ENCODE results near the gene INHBB.
"Not testable (repeated sequence)": the region's sequence is repeated elsewhere in the genome, so short reads cannot be mapped to it uniquely, and the experiment has no call there.

Gene INHBB

DNA sequence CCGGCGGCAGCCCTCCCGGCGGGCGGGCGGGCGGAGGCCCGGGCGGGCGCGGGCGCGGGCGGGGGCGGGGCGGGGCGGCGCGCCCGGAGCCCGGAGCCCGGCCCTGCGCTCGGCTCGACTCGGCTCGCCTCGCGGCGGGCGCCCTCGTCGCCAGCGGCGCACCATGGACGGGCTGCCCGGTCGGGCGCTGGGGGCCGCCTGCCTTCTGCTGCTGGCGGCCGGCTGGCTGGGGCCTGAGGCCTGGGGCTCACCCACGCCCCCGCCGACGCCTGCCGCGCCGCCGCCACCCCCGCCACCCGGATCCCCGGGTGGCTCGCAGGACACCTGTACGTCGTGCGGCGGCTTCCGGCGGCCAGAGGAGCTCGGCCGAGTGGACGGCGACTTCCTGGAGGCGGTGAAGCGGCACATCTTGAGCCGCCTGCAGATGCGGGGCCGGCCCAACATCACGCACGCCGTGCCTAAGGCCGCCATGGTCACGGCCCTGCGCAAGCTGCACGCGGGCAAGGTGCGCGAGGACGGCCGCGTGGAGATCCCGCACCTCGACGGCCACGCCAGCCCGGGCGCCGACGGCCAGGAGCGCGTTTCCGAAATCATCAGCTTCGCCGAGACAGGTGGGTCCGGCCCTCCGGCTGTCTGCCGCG, at the start of gene INHBB:
Gene INHBB, plus strand, starts transcription at position 111 of the 641 bp plus-strand sequence. Its CDS starts 53 bp downstream, at position 164.
- peak in 1 of 6 experiments; percentile 22 for DNase-seq

DNA sequence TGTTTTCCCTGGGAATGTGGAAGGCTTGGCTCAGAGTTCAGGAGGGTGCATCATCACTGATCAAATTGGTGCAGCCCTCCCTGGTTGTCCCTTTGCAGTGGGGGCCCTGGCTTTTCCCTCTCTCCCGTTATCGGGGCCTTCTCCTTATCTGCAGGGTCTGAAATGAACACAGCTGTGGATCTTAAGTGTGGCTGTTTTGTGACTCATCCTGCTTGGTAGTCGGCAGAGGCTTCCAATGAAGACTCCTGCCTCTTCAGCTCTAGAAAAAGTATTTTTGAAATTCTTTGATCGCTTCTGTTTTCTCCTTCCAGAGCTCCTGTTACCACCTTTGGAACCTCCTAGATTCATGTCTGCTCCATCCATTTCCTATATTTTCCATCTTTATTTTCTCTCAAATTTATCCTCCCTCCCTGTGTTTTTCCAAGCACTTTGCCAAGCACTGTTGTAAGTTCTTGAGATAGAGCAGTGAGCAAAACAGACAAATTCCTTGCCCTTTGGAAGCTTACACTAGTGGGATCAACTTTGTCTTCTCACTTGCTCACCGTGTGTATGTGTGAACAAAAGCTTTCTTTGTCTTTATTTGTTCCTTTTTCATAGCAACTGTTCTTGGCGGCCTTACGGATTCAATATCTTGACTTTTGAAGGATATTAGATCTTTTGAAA, 47.6 kb upstream of the INHBB start:
- no peak for DNase-seq

DNA sequence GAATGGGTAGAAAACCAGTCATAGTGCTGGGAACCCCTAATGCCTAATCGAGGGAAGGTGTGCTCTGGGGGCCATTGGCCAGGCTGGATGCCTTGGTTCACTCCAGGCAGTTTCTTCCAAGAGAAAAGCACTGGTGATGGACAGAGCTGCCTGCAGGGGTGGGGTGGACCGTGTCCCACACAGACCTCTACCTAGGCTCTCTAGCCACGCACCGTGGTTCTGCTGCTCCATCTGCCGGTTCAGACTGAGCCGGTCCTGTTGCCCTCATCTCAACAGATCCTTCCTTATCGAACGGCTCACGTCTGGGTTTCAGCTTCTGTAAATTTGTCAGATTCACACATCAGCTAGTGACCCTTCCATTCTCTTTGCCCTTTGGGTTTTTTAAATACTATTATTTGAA, 46.9 kb upstream of the INHBB start:
- no peak for DNase-seq

DNA sequence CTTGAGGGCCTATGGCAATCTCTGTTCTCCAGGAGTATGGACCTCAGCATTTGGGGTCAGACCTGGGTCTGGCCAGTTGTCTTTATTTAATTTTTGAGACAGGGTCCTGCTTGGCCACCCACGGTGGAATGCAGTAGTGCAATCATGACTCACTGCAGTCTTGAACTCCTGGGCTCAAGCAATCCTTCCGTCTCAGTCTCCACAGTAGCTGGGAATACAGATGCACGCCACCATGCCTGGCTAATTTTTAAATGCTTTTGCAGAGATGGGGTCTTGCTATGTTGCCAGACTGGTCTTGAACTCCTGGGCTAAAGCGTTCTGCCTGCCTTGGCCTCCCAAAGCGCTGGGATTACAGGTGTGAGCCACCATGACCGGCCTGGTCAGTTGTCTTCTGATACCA, 46.4 kb upstream of the INHBB start:
- DNase-seq = no peak

DNA sequence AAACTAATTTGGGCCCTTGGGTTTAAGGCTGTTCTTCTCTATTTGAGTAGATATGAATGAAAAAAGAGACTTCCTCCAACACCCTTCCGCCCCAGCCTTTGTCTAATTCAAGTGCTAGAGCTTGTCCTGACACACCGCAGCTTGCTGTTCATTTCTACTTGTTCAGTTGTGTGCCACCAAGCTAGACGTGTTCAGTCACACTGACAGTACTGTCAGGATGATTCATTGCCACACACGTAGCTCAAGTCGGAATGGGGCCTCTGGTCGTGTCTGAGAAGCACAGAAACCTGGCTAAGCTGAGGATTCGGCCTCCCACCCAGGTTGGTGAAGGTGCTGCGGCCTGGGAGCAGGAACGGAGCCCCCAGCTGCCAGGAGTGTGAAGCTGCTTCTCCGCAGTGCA, 45.6 kb upstream of the INHBB start:
- DNase-seq = no peak

DNA sequence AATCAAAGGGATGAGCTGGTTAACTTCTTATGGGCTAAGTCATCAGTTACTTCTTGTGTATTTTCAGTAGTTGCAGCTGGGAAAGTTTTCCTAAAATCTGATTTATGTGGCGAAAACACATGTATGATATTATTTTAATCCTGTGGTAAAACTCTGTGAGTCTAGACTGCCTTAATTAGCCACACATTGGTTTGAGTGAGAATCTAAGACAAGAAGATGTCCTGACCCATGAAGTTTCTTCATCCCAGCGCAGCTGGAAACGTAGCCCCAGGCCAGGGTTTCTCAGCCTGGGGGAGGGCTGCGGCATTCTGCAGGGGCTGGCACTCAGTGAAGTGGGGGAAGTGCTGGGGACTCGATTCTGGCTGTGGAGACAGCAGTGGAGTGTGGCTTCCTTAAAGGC, 44.7 kb upstream of the INHBB start:
- DNase-seq = no peak

DNA sequence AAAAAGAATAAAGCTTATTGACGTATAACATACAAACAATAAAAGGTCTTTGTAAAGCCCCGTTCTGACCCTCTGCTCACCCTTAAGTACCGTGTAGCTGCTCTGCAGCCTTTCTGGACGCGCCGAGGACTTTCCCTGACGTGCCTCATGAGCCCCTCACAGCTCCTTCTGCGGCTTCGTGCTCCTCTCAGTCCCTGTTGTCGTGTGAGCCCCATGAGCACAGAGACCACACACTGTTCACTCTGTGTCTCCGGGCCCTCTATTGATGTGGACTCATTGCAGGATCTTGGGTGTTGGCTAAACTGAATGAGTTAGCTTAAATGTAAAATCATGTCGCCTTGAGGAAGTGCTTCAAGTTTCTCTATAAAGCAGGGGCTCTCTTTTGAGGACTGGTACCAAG, 43.6 kb upstream of the INHBB start:
- DNase-seq = no peak

DNA sequence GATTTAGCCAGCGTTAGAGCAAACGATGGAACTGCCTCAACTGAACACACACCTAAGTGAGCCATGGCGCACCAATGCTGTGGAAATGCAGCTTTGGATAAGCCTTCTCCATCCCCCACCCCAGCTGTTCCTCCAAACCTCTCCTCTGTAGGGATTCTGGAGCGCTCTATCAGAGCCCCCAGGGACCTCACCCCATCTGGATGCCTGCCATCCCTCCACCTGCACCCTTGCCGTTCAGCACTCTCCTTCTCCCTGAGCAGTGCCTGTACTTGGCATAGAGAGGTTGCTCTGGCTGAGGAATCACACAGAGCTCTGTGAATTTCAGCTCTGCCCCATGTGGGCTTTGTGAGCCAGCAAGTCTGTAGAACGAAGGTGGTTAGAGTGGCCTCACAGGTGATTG, 42.8 kb upstream of the INHBB start:
- DNase-seq = no peak

DNA sequence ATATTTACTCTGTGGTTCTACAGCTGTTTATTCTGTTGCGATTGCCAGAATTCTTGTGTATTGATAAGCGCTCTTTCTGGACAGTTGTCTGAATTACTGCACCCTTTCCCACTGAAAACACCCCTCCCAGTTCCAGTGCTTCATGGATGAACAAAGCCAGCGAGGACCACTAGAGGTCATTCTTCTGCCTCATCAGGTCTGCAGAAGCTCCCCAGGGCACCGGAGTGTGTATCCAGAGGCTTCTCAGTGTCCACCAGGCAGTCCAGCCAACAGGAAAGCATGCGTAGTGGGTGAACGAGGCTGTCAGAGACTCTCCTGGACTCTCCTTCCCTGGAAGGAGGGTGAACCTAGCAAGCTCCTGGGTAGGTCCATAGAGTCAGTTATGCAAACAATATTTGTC, 40.6 kb upstream of the INHBB start:
- DNase-seq = no peak

DNA sequence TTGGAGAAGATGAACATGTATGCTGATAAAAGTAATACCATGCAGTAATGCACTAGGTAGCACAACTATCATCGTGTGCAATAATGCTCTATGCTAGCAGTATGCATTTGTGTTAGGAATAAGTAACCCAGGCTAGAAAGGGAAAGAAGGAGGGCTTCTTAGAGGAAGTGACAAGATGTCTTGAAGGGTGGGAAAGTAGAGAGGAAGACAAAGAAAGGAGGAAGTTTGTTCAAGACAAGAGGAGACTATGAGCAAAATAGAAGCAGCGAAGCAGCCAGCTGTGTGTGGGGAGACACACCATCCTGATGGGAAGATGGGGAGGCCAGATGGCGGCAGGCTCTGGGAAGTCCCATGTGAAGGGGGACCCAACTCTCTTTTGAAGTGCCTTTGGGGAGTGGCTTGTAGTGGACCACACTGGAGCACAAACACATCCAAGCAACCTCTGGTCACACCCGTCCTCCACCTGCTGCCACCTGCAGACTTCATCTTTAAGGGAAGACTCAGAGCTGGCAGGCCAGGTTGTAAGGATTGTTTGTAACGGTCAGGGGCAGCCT, 39.9 kb upstream of the INHBB start:
- no peak for DNase-seq

DNA sequence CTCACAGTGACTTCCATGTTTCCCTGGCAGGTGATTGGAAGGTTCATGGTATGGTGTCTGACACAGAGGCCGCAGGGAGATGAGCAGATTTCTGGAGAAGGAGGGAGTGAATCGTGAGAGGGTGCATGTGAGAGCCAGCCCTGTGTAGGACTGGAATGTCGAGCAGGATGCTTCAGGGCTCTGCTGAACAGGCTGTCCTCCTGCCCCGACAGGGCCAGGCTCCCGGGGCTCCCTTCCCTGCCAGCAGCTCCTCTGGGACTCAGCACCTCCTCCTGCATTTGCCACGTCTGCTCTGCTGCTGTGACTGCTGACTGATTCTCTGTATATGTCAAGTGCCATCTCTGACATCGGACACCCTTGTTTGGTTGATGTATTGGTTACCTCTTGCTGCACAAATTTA, 38.5 kb upstream of the INHBB start:
- no peak for DNase-seq

DNA sequence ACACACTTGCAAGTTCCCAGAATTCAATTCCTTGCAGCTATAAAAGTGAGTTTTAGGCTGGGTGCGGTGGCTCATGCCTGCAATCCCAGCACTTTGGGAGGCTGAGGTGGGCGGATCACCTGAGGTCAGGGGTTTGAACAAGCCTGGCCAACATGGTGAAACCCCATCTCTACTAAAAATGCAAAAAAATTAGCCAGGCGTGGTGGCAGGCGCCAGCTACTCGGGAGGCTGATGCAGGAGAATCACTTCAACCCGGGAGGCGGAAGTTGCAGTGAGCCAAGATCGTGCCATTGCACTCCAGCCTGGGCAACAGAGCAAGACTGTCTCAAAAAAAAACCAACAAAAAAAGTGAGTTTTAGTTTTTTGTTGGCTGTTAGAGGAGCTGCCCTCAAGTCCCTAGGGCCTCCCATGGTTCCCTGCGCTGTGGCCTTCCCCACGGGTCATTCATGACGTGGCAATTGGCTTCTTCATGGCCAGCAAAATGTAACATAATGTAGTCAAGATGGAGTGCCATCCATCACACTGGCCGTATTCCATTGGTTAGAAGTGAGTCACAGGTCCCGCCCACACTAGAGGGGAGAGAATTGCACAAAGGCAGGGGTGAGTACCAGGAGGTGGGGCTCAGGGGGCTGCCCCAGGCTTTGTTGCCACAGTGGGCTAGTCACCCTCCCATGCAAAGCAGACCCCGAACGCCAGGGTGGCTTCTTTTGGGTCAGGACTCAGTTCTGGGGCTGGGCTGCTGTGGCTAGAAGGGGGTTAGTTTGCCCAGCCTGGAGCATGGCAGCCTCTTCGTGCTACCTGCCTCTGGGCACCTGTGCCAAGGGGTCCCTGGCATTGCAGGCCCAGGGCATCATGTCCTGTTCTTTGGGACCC, 37.7 kb upstream of the INHBB start:
- DNase-seq = no peak

DNA sequence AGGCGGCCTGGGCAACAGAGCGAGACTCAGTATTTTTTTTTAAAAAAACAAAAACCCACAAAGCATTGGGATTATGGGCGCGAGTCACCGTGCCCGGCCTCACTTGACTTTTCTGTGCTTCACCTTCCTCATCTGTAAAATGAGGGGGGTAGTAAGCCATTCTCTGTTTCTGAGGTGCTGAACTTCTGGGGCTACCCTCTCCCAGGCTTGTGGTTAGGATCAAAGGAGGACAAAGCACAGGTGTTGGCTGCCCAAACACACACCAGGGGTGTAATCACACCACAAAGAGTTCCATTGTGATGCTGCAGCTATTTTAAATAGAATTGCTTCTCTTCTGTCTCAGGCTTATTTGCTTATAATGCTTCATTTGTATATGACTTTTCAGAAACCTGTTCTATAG, 35.8 kb upstream of the INHBB start:
- no peak for DNase-seq

DNA sequence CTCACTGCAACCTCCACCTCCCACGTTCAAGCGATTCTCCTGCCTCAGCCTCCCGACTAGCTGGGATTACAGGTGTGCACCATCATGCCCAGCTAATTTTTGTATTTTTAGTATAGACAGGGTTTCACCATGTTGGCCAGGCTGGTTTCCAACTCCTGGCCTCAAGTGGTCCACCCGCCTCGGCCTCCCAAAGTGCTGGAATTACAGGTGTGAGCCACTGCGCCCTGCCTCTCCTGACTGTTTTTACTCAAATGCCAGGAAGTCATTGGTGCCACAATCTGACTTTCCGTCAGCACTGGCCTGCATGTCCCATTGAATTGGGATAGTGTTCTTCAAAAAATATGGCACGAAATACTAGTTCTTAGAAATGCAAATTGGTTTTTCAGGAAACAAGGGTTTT, 35.1 kb upstream of the INHBB start:
- DNase-seq = not testable (repeated sequence)

DNA sequence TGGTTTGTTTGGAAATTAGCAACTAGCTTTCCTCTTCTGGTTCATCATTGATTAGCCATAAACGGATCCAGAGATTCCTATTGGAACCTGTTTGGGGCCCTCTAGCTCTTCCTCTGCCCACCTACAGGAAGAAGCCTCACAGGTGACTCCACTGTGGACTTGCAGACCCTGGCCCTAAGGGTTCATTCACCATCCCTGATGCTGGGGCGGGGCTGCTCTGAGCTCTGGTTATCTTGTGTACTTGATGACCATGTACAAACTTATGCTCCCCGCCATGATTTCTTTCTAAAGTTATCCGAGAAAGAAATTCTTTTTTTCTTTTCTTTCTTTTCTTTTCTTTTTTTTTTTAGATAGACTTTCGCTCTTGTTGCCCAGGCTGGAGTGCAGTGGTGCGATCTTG, 33.9 kb upstream of the INHBB start:
- no peak for DNase-seq

DNA sequence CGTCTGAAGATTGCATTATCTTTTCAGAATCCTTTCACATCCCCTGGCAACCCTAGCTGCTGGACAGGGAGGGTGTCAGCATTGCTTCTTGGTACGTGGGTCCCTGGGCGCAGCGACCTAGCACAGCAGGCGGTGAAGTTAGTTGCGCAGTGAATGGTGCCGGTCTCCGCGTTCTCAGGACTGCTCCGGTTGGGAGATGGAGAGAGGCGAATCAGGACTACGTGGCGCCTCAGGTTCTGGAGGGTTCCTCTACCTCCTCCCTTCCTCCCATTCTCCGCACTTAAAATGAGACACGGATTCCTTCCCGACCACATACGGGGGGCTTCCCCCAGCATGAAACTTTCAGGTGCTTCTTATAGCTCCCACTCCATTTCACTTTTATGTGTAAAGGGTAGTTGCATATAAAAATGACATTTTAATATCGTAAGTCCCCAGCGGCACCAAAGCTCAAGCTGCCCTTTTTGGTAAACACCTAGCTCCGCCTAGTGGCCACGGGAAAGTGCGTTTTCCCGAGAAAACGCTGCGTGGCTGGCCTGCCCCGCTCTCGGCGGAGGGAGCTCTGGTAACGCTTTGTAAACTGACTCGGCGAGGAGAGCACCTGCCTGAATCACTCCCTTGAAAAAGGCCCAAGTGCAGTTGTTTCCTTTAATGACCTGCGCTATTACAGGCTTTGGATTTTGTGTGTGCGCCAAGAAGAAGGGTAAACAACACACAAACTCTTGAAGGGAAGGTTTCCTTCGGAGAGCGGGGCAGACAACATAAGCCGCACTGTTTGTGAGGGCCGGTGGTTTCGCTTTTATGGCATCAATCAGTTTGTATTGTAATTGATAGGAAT, 32.9 kb upstream of the INHBB start:
- peak; percentile 39 to 68 (median 57) for DNase-seq

DNA sequence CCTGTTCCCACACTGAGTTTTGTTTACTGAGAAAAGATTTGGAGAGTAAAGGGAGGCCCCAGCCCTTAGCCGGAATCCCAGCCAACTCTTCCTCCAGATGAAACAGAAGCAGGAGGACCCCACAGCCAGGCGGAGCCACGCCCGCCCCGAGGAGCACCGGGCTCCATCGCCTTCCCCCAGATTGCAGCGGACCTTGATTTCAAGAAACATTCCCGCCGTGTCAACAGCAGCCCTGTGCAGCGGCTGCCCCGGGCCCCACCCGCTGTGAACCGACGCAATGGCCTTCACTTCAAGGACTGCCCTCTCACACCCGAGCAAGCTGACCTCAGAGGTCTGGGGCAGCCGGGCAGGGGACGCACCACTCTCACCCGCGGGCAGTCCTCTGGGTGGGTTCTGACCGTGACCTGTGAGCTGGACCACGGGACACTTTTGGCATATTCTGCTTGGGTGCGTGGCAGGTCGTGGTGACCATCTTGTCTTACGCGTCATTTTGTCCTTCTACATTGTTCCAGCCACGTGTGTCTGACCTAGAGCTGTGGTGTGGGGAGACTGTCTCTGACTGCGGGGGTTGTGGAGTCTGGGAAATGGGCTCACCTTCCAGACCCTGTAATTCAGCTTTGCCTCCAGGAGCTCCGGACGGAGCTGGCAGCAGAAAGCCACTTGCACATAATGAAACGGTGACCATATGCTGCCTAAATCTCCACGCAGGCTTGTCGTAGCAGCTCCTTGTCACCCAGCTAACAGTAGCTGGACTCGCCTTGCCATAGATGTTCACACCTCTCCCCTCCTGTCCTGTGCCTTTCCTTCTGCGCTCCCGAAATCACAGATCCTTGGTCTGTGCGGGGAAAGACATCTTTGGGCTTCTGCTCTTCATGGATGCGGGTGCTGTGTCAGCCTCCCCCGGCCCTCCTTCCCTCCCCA, 32.0 kb upstream of the INHBB start:
- no peak for DNase-seq

DNA sequence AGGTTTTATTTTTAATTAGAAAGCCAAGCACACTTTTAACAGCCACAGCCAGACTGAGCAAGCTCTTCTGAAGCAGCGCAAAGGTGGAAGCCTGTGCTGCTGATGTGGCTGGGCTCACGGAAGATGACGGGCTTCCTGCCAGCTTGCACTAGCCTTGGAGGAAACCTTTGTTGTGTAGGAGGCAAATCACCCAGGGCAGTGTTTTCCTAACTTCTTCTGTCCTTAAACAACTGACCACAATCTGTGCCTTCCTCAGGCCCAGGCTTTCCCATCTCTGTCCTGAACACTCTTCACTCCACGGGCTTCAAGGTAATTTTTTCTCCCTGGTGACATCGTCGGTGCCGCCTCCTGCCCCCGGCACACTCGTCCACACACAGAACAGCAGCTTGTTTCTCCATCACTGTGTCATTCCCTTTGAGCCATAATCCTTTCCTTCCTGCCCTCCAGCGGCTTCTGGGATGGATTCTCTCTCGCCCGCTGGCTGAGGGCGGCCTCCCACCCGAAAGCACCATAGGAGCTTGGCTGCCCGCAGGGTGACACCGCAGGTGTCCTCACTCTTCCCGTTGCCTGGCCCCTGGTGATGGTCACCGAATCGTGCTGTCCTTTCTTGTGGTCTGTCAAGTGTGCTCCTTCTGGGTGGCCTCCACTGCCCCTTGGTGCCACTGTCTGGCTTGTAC, 31.1 kb upstream of the INHBB start:
- DNase-seq = peak in 3 of 6 experiments; percentile 13 to 56 (median 56)

DNA sequence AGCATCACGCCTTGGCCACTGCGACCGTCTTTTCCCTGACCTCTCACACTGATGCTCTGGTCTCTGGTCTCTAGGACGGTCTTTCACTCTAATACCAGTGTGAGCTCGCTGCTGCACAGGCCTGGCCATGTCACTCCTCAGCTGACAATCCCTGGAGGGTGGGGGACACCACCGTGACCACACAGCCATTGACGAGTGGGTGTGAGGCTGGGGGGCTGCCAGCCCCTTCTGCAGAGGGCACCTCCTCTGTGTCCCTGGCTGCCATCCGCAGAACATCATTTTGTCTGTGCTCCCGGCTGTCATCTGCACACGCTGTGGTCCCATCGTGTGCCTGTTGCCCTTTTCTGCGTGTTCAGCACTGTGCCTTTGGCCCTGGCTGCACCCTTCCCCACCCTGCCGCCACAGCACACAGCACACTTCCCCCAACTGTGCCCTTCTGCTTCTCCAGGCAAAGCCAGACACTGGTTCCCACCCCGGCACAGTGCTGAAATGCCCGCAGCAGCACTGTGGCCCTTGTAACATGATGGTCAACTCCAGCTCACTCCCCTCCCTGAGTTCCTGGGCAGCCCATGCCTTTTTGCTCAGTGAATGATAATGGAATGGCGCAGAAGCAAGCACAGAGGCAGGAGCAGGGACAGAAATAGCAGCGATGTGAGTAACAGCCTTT, 30.4 kb upstream of the INHBB start:
- DNase-seq = no peak

DNA sequence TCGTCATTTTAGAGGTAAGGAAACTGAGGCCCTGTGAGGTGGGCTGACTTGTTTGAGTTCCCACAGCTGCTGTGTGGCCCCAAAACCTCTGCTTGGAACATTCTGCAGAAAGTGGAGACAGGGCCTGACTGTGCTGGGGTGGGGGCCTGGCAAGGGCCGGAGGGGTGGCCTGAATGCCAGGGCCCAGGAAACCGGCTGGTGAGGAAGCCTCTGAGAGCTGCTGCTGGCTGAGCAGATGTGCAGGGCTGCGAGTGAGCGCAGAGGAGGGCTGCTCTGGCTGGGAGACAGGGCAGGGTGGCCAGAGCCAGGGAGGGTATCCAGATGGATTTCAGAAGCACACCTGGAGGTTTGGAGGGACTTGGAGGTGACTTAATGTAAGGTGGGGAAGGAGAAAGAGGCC, 29.9 kb upstream of the INHBB start:
- no peak for DNase-seq
